HG03159 (cell line): ENCODE measurements around the gene WDR90.
"Not testable (repeated sequence)": the region's sequence is repeated elsewhere in the genome, so short reads cannot be mapped to it uniquely, and the experiment has no call there.

Source experiments
- ATAC-seq: cut with Tn5 transposase; IDR thresholded peaks from one replicate; pipeline ENCODE4 v1.9.1; 2021; ENCODE audit warnings: mild to moderate bottlenecking, moderate library complexity; ENCODE audit not compliant: unreplicated experiment

The WDR90 gene

DNA sequence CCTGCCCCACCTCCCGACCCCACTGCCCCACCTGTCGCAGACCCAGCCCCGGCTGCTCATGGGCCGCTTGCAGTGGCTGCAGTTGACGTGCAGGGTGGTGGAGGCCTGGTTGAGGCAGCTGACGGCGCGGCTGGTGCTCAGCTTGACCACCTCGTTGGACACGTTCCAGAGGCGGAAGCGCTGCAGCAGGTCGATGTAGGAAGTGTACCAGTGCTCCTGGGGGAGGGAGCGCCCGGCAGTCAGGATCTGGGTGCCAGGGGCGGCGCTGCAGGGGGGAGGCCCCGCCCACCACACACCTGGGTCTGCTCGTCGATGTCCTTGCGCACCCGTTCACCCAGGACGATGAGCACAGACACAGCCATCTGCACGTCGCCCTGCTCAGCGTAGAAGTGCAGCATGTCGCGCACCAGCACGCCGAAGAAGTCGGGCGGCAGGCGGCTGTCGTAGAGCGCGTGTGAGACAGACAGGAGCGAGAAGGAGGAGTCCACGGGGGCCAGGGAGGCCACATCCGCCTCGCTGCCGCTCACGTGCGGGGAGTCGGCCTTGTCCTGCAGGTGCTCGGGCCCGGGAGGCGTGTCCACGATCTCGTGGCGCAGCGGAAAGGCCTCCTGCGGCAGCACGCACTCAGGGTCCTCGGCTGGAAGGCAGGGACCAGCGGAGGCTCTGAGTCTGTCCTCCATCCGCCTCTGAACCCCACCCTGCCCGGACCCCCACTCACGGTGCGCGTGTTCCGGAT is 36.0 kb downstream of the WDR90 start:
- ATAC-seq, result no peak

GRCh38 chr16:685967-686366 is 36.8 kb downstream of the WDR90 start:
- no peak for ATAC-seq

DNA sequence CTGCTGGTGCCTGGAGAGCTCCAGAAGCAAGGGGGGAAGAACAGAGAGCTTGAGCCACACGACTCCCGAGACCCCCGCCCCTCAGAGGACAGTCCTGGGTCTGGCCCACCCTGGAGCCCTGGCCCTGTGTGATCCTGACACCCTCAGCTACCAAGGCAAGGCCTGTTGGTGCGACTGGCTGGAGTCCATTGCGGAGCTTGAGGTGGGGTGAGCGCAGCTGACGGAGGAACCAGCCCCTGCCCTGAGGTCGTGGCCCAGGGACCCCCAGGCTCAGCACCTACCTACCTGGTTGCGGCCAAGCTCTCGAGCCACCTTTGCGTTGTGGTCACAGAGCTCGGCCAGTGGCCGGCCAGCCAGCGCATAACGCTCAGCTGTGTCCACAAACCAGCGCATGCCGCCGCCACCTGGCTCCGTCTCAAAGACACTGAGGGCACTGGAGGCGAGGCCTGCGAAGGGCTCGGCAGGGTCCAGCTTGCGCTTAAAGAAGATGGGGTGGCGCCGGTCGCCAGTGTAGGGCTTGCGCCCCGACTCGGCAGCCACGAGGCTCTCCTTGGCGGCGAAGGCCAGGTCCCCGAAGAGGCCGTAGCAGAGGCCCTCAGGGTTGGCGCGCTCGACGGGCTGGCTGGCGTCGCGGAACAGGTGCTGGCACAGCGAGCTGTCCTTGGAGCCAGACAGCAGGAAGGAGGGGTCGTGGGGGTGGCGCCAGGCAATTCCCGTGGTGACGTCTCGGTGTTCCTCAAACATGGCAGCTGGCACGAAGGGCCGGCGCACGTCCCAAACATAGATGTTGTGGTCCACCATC is 37.5 kb downstream of the WDR90 start:
- ATAC-seq, result no peak

DNA sequence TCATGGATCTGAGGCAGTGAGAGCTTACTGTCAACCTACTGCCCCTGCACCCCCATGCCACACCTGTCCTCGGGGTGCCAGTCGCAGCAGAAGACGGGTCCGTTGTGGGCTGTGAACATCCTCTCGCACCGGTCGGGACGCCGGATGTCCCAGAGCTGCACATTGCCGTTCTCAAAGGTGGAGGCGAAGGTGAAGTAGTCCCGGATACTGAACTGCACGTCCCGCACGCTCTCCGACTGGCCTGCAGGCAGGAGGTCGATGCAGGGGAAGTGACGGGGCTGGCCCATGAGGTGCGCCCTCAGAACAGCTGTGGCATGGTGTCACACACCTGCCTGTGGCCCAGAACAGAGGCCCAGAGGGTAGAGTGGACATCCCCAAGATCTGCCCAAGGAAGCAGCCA is 38.3 kb downstream of the WDR90 start:
- ATAC-seq, result no peak

GRCh38 chr16:689175-689897 is 40.2 kb downstream of the WDR90 start:
- ATAC-seq, result no peak

DNA sequence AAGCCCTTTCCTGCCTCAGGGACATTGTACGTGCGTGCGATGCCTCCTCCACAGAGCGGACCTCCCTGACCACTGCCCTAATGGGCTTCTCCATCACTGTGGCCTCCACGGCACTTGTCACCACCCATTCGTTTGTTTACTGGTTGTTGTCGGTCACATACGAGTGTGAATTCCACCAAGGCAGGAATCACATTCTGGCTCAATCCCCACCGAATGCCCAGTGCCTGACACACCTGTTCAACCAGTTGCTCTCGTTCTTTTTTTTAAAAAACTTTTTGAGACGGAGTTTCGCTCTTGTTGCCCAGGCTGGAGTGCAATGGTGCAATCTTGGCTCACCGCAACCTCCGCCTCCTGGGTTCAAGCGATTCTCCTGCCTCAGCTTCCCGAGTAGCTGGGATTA is 42.1 kb downstream of the WDR90 start:
- not testable (repeated sequence) for ATAC-seq

- ATAC-seq, result no peak
Observed at GRCh38 chr16:692356-693108, 43.4 kb downstream of the WDR90 start.

DNA sequence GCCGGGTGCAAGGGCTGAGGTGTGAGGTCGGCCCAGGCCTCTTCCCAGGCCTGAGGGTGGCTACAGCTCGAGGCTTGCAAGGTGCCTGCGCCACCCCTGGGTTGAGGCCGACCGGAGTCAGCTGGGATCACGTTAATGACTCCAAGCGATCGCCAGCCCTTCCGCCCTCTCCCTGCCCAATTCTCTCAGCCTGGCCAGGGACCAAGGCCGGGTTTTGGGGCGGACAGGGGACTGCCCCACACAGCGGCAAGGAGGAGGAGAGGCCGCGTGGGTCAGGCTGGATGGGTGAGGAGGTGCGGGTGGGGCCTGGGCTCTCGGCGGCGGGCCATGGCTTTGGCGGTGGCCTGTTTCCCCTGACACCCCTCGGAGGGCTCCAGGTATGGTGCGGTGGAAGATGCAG is 44.2 kb downstream of the WDR90 start:
- no peak for ATAC-seq

GRCh38 chr16:693766-694165 is 44.6 kb downstream of the WDR90 start:
- no peak for ATAC-seq

DNA sequence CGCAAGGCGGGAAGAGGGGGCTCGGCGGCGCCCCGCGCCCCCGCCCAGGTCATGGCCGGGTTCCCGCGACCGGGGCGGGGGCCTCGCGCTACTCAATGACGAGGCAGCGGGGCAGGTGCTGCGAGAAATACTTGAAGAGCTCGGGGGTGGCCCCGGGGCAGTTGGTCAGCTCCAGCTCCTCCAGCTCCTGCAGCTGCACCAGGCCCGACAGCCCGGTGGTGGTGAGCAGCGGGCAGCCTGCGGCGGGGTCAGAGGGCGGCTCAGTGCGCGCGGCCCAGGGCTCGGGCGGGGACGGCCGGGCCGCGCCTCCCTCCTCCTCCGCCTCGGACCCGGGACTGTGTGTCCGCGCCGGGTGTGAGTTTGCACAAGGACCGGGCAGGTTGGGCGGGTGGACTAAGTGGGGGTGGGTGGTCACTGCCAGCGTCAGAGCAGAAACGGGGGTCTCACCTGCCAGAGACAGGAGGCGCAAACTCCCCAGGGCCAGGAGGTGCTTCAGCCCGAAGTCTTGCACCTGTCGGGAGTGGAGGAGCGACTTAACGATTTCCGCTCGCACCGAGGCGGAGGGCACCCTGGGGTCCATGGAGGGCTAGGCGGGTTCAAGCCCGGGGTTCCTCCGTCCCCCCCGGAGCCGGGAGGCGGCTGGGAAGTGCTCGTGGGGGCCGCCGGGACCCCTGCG is 45.2 kb downstream of the WDR90 start:
- ATAC-seq, result no peak

DNA sequence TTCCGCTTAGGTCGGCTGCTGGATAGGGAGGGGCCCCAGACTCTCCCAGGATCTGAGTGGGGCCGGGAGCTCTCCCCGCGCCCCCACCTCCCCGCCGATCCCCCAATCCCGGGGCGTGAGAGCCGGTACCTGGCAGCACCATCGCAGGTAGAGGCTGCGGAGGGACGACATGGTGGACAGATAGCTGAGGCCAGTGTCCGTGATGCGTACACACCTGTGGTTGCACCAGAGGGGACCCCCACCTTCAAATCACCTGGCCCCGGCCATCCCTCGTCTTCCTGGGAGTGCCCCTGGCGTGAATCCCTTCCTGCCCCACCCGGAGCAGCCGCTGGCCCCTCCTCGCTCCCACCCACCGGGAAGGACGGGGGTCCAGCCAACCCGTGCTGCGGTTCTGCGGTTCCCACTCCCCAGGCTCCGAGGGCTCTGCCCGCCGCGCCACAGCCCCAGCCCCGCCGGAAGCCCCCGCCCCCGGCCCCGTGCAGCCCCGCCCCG is 45.7 kb downstream of the WDR90 start:
- ATAC-seq, result no peak

GRCh38 chr16:695355-696089 is 46.4 kb downstream of the WDR90 start:
- no peak for ATAC-seq

GRCh38 chr16:698911-699671 is 49.9 kb downstream of the WDR90 start:
- ATAC-seq, result no peak

DNA sequence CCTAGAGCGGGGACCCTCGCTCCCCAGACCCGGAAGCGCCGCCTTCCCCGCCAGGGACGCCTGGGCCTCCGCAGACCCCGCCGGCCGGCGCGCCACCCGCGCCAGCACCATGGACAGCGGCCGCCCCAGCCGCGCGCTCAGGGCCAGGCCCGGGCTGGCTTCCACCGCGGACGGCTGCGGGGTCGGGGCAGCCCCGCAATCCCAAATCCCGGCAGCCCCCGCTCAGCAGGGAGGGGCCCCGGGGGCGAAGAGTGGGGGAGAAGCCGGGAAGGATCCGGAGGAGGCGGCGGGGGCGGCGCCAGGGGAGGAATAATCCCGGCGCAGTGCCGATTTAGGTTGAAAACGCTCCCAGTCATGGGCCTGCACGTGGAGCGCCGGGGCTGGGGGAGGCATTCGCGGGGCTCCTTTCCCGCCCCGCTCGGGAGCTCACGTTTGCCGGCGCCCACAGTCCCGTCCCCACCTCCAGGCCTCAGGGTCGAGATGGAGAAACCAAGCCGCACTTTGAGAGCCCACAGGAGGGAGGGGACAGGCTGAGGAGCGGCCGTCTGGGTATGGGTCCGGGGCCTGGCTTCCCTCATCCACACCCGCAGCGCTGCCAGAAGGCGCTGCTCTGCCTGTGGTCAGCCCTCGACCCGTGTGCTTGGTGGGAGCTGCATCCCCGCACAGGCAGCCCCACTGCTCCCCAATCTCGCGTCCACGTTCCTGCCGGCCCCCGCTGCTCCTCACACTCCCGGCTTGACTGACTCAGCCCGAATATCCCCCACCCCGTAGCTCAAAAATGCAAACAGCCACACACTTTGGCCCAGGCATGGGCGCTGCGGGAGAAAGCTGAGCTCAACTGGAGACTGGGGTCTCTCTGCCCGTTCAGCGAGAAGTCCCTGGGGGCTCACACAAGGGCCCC is 51.8 kb downstream of the WDR90 start:
- no peak for ATAC-seq

- no peak for ATAC-seq
Observed at GRCh38 chr16:702341-702740, 53.2 kb downstream of the WDR90 start.

DNA sequence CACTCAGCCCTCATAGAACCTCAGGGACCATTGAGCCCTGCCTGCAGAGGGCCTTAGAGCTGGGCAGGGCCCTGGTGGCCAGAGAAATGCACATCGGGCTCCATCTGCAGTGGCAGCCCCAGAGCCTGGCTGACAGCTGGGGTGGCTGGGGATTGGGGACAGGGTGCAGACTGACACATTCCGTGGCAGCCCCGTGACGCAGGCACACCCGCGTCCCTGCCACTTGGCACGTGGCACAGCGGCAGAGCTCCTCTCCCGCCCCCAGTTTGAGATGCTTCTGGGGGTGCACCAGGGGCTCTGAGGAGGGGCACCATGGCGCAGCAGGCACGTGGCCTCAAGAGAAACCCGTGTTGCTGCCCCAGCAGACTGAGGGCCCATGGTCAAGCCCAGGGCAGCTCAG is 54.2 kb downstream of the WDR90 start:
- no peak for ATAC-seq

GRCh38 chr16:704047-704446 is 54.9 kb downstream of the WDR90 start:
- ATAC-seq, result no peak
